Activated T-cell treated with anti-CD3 and anti-CD28 coated beads, Interleukin-2, amount 50 U/mL, for 24 hours (primary cell): Measurements from ENCODE around the gene MFSD8.
"Not testable (repeated sequence)": the region's sequence is repeated elsewhere in the genome, so short reads cannot be mapped to it uniquely, and the experiment has no call there.

ENCODE experiments used
- DNase-seq: peaks from one replicate; pipeline ENCODE4 v3.0.0-alpha.2; 2020
- H3K27ac Mint-ChIP-seq: 2 replicates; pipeline ENCODE4 v1.8.0; 2020; ENCODE audit warnings: mild to moderate bottlenecking, mixed read lengths
- H3K27me3 Mint-ChIP-seq: 2 replicates; pipeline ENCODE4 v1.8.0; 2020; ENCODE audit warnings: mixed read lengths
- H3K36me3 Mint-ChIP-seq: 2 replicates; pipeline ENCODE4 v1.8.0; 2020; ENCODE audit warnings: low read depth, mixed read lengths
- H3K4me1 Mint-ChIP-seq: 2 replicates; pipeline ENCODE4 v1.8.0; 2020; ENCODE audit warnings: low read depth, mixed read lengths
- H3K4me3 Mint-ChIP-seq: 2 replicates; pipeline ENCODE4 v1.8.0; 2020; ENCODE audit warnings: mild to moderate bottlenecking, moderate library complexity, mixed read lengths
- H3K9me3 Mint-ChIP-seq: 2 replicates; pipeline ENCODE4 v1.8.0; 2020; ENCODE audit warnings: mixed read lengths

MFSD8 gene, protein sequence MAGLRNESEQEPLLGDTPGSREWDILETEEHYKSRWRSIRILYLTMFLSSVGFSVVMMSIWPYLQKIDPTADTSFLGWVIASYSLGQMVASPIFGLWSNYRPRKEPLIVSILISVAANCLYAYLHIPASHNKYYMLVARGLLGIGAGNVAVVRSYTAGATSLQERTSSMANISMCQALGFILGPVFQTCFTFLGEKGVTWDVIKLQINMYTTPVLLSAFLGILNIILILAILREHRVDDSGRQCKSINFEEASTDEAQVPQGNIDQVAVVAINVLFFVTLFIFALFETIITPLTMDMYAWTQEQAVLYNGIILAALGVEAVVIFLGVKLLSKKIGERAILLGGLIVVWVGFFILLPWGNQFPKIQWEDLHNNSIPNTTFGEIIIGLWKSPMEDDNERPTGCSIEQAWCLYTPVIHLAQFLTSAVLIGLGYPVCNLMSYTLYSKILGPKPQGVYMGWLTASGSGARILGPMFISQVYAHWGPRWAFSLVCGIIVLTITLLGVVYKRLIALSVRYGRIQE

GRCh38 chr4:127965062-127965802, at the start of gene MFSD8, which contains the start of gene ABHD18:
TSS of gene MFSD8 (minus strand) at chr4:127965173. CDS start at chr4:127965133, 40 bp downstream.
TSS of gene ABHD18 (plus strand) at chr4:127965406. CDS start at chr4:127982956, 17,550 bp downstream.
- peak within 1 kb of the TSS; percentile 97 for H3K4me3 Mint-ChIP-seq
- H3K27ac Mint-ChIP-seq = peak within 1 kb of the TSS; percentile 98
- H3K4me1 Mint-ChIP-seq = peaks cover 45% of the 10 kb centered on the region
- H3K27me3 Mint-ChIP-seq = no peaks in the 10 kb centered on the region
- H3K9me3 Mint-ChIP-seq = no peaks in the 10 kb centered on the region
- DNase-seq = peak; percentile 99
- H3K36me3 Mint-ChIP-seq = peaks cover 45% of the 10 kb centered on the region

GRCh38 chr4:128009428-128009827, 44.5 kb upstream of the MFSD8 start:
- no peak overlapping the region for H3K4me3 Mint-ChIP-seq
- peaks cover 59% of the 10 kb centered on the region for H3K36me3 Mint-ChIP-seq
- no peaks in the 10 kb centered on the region for H3K27me3 Mint-ChIP-seq
- no peaks in the 10 kb centered on the region for H3K4me1 Mint-ChIP-seq
- no peak overlapping the region for H3K27ac Mint-ChIP-seq
- no peaks in the 10 kb centered on the region for H3K9me3 Mint-ChIP-seq
- no peak for DNase-seq

- H3K36me3 Mint-ChIP-seq = peaks cover 48% of the 10 kb centered on the region
- H3K9me3 Mint-ChIP-seq = no peaks in the 10 kb centered on the region
Measured at GRCh38 chr4:128006592-128006991, 41.6 kb upstream of the MFSD8 start.

GRCh38 chr4:127997534-127998388, 32.8 kb upstream of the MFSD8 start:
- Mint-ChIP-seq H3K9me3 (peaks cover 14% of the 10 kb centered on the region), H3K27ac (peak overlapping the region; percentile 58), H3K27me3 (no peaks in the 10 kb centered on the region), H3K4me1 (peaks cover 24% of the 10 kb centered on the region), H3K36me3 (peaks cover 84% of the 10 kb centered on the region), H3K4me3 (no peak overlapping the region)
- no peak for DNase-seq

More at GRCh38 chr4:128006592-128006991, 41.6 kb upstream of the MFSD8 start:
- Mint-ChIP-seq H3K27ac (no peak overlapping the region), H3K4me1 (peaks cover 1% of the 10 kb centered on the region), H3K27me3 (no peaks in the 10 kb centered on the region), H3K4me3 (no peak overlapping the region)
- no peak for DNase-seq

GRCh38 chr4:127996521-127996920, 31.5 kb upstream of the MFSD8 start:
- not testable (repeated sequence) for H3K27me3 Mint-ChIP-seq, DNase-seq, H3K4me3 Mint-ChIP-seq, H3K27ac Mint-ChIP-seq
- Mint-ChIP-seq H3K36me3 (peaks cover 86% of the 10 kb centered on the region), H3K9me3 (peaks cover 14% of the 10 kb centered on the region), H3K4me1 (peaks cover 23% of the 10 kb centered on the region)

GRCh38 chr4:127995776-127996175, 30.8 kb upstream of the MFSD8 start:
- Mint-ChIP-seq H3K9me3 (peaks cover 14% of the 10 kb centered on the region), H3K27ac (no peak overlapping the region), H3K36me3 (peaks cover 86% of the 10 kb centered on the region), H3K4me1 (peaks cover 16% of the 10 kb centered on the region), H3K27me3 (no peaks in the 10 kb centered on the region), H3K4me3 (no peak overlapping the region)
- no peak for DNase-seq

GRCh38 chr4:127993151-127993550, 28.2 kb upstream of the MFSD8 start:
- Mint-ChIP-seq H3K27ac (no peak overlapping the region), H3K36me3 (peaks cover 83% of the 10 kb centered on the region), H3K4me1 (peaks cover 14% of the 10 kb centered on the region), H3K27me3 (no peaks in the 10 kb centered on the region), H3K9me3 (peaks cover 4% of the 10 kb centered on the region), H3K4me3 (no peak overlapping the region)
- no peak for DNase-seq

- no peaks in the 10 kb centered on the region for H3K27me3 Mint-ChIP-seq
- H3K4me1 Mint-ChIP-seq = peaks cover 1% of the 10 kb centered on the region
- no peak overlapping the region for H3K4me3 Mint-ChIP-seq
- peaks cover 86% of the 10 kb centered on the region for H3K36me3 Mint-ChIP-seq
- H3K27ac Mint-ChIP-seq = no peak overlapping the region
- no peak for DNase-seq
- H3K9me3 Mint-ChIP-seq = no peaks in the 10 kb centered on the region
Measured at GRCh38 chr4:127988638-127989037, 23.7 kb upstream of the MFSD8 start.

DNA sequence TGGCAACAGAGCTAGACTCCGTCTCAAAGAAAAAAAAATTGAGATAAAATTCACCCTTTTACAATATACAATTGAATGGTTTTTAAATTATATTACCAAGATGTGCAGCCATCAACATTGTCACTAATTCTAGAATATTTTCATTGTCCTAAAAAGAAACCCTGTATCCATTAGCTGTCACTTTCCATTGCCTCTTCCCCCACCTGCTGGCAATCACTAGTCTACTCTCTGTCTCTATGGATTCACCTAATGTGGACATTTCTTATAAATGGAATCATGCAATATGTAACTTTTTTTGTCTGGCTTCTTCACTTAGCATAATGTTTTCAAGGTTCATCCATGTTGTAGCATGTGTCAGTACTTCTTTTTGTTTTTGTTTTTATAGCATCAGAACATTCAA, 21.0 kb upstream of the MFSD8 start:
- DNase-seq = no peak
- Mint-ChIP-seq H3K27ac (no peak overlapping the region), H3K4me1 (no peaks in the 10 kb centered on the region), H3K27me3 (no peaks in the 10 kb centered on the region), H3K36me3 (peaks cover 68% of the 10 kb centered on the region), H3K9me3 (no peaks in the 10 kb centered on the region), H3K4me3 (no peak overlapping the region)

- Mint-ChIP-seq H3K36me3 (peaks cover 54% of the 10 kb centered on the region), H3K27ac (no peak overlapping the region), H3K27me3 (no peaks in the 10 kb centered on the region), H3K9me3 (no peaks in the 10 kb centered on the region), H3K4me3 (no peak overlapping the region), H3K4me1 (no peaks in the 10 kb centered on the region)
- no peak for DNase-seq
Measured at GRCh38 chr4:127982445-127982844, 17.5 kb upstream of the MFSD8 start.

- H3K27ac Mint-ChIP-seq = no peak overlapping the region
- H3K9me3 Mint-ChIP-seq = no peaks in the 10 kb centered on the region
Measured at GRCh38 chr4:127978930-127979329, 14.0 kb upstream of the MFSD8 start.

DNA sequence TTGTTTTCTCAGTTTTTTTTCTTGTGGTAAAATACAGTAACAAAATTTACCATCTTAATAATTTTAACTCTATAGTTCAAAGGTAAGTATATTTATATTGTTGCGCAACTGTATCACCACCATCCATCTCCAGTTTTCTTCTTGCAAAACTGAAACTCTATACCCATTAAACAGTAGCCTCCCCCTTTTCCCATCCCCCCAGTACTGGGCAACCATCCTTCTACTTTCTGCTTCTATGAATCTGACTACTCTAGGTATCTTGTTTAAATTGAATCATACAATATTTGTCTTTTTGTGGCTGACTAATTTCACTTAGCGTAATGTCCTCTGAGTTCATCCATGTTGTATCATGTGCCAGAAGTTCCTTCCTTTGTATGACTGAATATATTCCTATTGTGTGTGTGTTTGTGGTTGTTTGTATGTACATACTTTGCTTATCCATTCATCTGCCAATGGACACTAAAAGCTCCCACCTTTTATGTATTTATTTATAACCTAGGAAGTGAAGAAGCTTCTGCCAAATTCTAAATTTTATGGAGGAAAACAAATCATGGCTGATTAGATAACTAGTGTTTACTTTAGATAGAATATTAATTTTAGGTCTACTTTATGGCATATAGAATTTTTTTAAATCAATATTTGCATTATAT, 10.3 kb upstream of the MFSD8 start:
- Mint-ChIP-seq H3K4me3 (no peak overlapping the region), H3K27ac (no peak overlapping the region), H3K9me3 (no peaks in the 10 kb centered on the region), H3K27me3 (no peaks in the 10 kb centered on the region), H3K4me1 (peaks cover 15% of the 10 kb centered on the region), H3K36me3 (peaks cover 56% of the 10 kb centered on the region)
- DNase-seq = no peak

More at GRCh38 chr4:127978930-127979329, 14.0 kb upstream of the MFSD8 start:
- no peak overlapping the region for H3K4me3 Mint-ChIP-seq
- peaks cover 38% of the 10 kb centered on the region for H3K36me3 Mint-ChIP-seq
- H3K27me3 Mint-ChIP-seq = no peaks in the 10 kb centered on the region
- no peak for DNase-seq
- H3K4me1 Mint-ChIP-seq = peaks cover 6% of the 10 kb centered on the region

DNA sequence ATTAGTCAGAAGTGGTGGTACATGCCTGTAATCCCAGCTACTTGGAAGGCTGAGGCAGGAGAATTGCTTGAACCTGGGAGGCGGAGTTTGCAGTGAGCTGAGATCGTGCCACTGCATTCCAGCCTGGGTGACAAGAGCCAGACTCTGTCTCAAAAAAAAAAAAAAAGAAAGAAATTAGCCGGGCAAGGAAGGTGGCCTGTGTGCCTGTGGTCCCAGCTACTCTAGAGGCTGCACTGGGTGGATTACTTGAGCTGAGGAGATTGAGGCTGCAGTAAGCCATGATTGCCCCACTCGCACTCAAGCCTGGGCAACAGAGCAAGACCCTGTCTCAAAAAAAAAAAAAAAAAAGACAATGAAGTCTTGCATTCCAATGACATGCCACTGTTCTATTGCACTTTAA, 6.0 kb upstream of the MFSD8 start:
- not testable (repeated sequence) for H3K9me3 Mint-ChIP-seq, H3K27me3 Mint-ChIP-seq, H3K4me3 Mint-ChIP-seq, H3K27ac Mint-ChIP-seq, DNase-seq
- peaks cover 33% of the 10 kb centered on the region for H3K4me1 Mint-ChIP-seq
- H3K36me3 Mint-ChIP-seq = peaks cover 49% of the 10 kb centered on the region

GRCh38 chr4:127968586-127968985, 3.6 kb upstream of the MFSD8 start:
- H3K36me3 Mint-ChIP-seq = peaks cover 51% of the 10 kb centered on the region
- no peak for DNase-seq
- H3K27ac Mint-ChIP-seq = no peak overlapping the region
- peaks cover 32% of the 10 kb centered on the region for H3K4me1 Mint-ChIP-seq
- H3K4me3 Mint-ChIP-seq = no peak overlapping the region
- no peaks in the 10 kb centered on the region for H3K27me3 Mint-ChIP-seq
- no peaks in the 10 kb centered on the region for H3K9me3 Mint-ChIP-seq
